Body of pancreas (tissue), 4 donors: ENCODE results near the gene COL26A1.

ENCODE experiments used
- CTCF ChIP-seq, 7 experiments: fragments of 450-650 bp in 4 of 7; fragments of 200-600 bp in 3 of 7; sonication (generic) in 3 of 7; IDR thresholded peaks; one replicate each; pipeline ENCODE4 v1.5.1; 2016 to 2019; ENCODE audit warnings: antibody characterized with exemption in 7 of 7
- POLR2A ChIP-seq, 3 donors: fragments of 450-650 bp; IDR thresholded peaks; one replicate each; pipeline ENCODE4 v1.6.1; 2016; ENCODE audit warnings: antibody characterized with exemption in 3 of 3, mild to moderate bottlenecking in 2 of 3

GRCh38 chr7:101542527-101543241, 180.0 kb downstream of the COL26A1 start:
- TF ChIP-seq POLR2A (IDR thresholded peaks at IDR 0.05) (no peak), CTCF (IDR thresholded peaks at IDR 0.05) (peak; percentile 83 to 91 (median 84))
